Gastrocnemius medialis (tissue), 4 donors: ENCODE results near the gene PPP4C.

Experiments used
- POLR2A ChIP-seq, 2 donors: fragments of 450-650 bp; IDR thresholded peaks; one replicate each; pipeline ENCODE4 v1.6.1; 2017; ENCODE audit warnings: antibody characterized with exemption in 2 of 2, mild to moderate bottlenecking in 2 of 2, moderate library complexity in 2 of 2
- TF ChIP-seq, protein P1 (sequence below), 5 experiments: fragments of 450-650 bp in 3 of 5; fragments of 200-600 bp in 2 of 5; sonication (generic) in 2 of 5; IDR thresholded peaks in 4 of 5; conservative IDR thresholded peaks in 1 of 5; 1 replicate in 4 of 5; 2 replicates in 1 of 5; pipeline ENCODE4 v1.5.1; 2016 to 2019; ENCODE audit warnings: antibody characterized with exemption in 5 of 5, mild to moderate bottlenecking in 3 of 5, moderate library complexity in 3 of 5

DNA sequence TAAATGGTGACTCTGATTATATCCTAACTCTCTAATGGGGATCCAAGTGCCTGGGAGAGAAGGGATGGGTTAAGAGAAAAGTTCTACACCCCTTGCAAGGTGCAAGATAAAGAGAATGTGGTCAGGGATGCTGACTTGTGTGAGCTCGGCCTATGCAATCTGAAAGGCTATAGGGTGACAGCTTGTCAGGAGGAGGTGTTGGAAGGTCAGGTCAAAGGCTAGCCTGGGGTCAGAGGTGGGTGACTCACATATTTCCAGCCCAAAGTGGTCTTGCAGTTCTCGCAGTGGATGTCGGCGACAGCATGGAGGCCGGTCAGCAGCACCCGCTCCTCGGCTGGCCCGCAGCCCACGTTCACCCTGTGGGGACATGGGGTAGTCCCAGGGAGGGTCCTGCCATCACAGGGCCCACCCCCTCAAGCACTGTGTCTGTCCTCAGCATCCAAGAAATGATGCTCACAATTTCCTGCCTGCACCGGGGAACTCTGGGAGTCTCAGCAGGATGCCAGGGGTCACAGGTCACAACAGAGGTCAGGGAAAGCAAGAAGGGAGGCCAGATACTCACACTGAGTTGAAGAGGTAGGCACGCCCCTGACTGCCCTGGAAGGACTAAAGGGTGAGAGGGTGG lies 18.9 kb downstream of the PPP4C start:
- TF ChIP-seq, protein P1, sequence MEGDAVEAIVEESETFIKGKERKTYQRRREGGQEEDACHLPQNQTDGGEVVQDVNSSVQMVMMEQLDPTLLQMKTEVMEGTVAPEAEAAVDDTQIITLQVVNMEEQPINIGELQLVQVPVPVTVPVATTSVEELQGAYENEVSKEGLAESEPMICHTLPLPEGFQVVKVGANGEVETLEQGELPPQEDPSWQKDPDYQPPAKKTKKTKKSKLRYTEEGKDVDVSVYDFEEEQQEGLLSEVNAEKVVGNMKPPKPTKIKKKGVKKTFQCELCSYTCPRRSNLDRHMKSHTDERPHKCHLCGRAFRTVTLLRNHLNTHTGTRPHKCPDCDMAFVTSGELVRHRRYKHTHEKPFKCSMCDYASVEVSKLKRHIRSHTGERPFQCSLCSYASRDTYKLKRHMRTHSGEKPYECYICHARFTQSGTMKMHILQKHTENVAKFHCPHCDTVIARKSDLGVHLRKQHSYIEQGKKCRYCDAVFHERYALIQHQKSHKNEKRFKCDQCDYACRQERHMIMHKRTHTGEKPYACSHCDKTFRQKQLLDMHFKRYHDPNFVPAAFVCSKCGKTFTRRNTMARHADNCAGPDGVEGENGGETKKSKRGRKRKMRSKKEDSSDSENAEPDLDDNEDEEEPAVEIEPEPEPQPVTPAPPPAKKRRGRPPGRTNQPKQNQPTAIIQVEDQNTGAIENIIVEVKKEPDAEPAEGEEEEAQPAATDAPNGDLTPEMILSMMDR (IDR thresholded peaks at IDR 0.05 in 4 of 5, conservative IDR thresholded peaks at IDR 0.05 in 1 of 5): no peak
- TF ChIP-seq POLR2A (IDR thresholded peaks at IDR 0.05): no peak
